HEK293 (cell line): ENCODE results near the gene LPP.

Experiments used
- ZNF121 ChIP-seq: fragments of 450-650 bp; formaldehyde crosslinking; IDR thresholded peaks from 2 replicates; pipeline ENCODE4 v1.5.1; 2016; ENCODE audit warnings: missing biosample characterization, missing genetic modification characterization
- ZNF23 ChIP-seq: fragments of 450-650 bp; formaldehyde crosslinking; IDR thresholded peaks from 2 replicates; pipeline ENCODE4 v1.5.1; 2016; ENCODE audit warnings: missing biosample characterization, missing genetic modification characterization, borderline replicate concordance
- TF ChIP-seq, protein P1 (sequence below): fragments of 450-650 bp; formaldehyde crosslinking; IDR thresholded peaks from 2 replicates; pipeline ENCODE4 v1.5.1; 2016; ENCODE audit warnings: missing biosample characterization, missing genetic modification characterization, borderline replicate concordance
- TF ChIP-seq, protein P2 (sequence below): fragments of 450-650 bp; formaldehyde crosslinking; IDR thresholded peaks from 2 replicates; pipeline ENCODE4 v1.5.1; 2016; ENCODE audit warnings: missing biosample characterization, missing genetic modification characterization

DNA sequence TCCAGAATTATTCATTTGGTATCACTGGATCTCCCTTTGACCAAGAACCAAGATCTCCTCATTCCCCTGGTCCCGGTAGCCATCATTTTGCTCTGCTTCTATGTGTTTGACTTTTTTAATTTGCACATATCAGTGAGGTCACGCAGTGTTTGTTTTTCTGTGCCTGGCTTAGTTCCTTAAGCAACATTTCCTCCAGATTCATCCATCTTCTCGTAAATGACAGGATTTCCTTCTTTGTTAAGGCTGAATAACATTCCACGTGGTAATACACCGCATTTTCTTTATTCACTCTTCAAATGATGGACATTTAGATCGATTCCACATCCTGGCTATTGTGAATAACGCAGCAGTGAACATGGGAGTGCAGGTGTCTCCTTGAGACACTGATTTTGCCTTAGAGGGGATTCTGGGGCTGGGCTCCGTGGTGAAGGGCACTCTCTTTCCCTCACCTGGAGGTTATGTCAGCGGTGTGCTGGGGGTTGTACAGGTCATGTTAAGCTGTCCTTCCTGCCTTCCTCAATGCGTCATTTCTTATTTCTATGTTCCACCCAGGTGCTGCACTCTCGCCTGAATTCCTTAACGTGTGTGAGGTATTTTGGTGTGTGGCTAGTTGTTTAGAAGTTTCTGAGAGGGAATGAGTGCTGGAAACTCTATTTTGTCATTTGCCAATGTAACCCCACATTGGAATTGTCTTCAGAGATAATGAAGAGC lies 212.2 kb downstream of the LPP start:
- TF ChIP-seq, protein P1, sequence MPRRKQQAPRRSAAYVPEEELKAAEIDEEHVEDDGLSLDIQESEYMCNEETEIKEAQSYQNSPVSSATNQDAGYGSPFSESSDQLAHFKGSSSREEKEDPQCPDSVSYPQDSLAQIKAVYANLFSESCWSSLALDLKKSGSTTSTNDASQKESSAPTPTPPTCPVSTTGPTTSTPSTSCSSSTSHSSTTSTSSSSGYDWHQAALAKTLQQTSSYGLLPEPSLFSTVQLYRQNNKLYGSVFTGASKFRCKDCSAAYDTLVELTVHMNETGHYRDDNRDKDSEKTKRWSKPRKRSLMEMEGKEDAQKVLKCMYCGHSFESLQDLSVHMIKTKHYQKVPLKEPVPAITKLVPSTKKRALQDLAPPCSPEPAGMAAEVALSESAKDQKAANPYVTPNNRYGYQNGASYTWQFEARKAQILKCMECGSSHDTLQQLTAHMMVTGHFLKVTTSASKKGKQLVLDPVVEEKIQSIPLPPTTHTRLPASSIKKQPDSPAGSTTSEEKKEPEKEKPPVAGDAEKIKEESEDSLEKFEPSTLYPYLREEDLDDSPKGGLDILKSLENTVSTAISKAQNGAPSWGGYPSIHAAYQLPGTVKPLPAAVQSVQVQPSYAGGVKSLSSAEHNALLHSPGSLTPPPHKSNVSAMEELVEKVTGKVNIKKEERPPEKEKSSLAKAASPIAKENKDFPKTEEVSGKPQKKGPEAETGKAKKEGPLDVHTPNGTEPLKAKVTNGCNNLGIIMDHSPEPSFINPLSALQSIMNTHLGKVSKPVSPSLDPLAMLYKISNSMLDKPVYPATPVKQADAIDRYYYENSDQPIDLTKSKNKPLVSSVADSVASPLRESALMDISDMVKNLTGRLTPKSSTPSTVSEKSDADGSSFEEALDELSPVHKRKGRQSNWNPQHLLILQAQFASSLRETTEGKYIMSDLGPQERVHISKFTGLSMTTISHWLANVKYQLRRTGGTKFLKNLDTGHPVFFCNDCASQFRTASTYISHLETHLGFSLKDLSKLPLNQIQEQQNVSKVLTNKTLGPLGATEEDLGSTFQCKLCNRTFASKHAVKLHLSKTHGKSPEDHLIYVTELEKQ (tag by site-specific recombination) = no peak
- TF ChIP-seq, protein P2, sequence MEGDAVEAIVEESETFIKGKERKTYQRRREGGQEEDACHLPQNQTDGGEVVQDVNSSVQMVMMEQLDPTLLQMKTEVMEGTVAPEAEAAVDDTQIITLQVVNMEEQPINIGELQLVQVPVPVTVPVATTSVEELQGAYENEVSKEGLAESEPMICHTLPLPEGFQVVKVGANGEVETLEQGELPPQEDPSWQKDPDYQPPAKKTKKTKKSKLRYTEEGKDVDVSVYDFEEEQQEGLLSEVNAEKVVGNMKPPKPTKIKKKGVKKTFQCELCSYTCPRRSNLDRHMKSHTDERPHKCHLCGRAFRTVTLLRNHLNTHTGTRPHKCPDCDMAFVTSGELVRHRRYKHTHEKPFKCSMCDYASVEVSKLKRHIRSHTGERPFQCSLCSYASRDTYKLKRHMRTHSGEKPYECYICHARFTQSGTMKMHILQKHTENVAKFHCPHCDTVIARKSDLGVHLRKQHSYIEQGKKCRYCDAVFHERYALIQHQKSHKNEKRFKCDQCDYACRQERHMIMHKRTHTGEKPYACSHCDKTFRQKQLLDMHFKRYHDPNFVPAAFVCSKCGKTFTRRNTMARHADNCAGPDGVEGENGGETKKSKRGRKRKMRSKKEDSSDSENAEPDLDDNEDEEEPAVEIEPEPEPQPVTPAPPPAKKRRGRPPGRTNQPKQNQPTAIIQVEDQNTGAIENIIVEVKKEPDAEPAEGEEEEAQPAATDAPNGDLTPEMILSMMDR (tag by site-specific recombination) = no peak
- TF ChIP-seq ZNF121 (no peak), ZNF23 (tag by site-specific recombination) (no peak)
